Activated CD8-positive, alpha-beta memory T cell treated with anti-CD3 and anti-CD28 coated beads for 48 hours (primary cell): Measurements from ENCODE around the gene RPAP3.
A peak's percentile ranks its signal among the peaks of the same experiment; 100 is the strongest.

ENCODE experiments used
- DNase-seq, 3 experiments: peaks; one replicate each; pipeline ENCODE4 v3.0.0-alpha.2; 2020; ENCODE audit warnings: low read depth in 2 of 3, low spot score in 2 of 3

The RPAP3 gene

DNA sequence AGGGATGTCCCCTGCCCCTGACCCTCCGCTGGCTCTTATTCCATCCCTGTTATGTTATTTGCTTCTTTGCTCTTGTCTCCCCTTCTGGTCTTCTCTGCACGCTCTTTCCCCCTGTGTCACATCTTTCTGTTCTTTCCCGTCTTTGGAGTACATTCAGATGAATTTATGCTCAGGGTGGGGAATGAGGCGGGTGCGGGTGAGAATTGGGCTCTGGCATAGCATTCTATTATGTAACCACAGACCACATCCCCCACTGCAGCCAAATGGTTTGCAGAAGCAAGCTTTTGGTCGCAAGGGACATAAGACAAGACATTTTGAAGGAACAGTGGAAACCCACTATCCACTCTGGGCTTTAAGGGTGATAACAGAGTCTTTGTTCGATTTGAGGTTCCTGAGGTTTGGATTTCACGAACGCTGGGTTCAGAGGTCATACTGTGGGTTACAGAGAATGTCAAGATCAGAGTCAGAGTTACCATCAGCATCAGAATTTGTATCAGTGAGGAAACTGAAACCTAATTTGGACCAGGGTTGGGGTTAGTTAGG is 15.7 kb upstream of the RPAP3 start:
- no peak for DNase-seq

DNA sequence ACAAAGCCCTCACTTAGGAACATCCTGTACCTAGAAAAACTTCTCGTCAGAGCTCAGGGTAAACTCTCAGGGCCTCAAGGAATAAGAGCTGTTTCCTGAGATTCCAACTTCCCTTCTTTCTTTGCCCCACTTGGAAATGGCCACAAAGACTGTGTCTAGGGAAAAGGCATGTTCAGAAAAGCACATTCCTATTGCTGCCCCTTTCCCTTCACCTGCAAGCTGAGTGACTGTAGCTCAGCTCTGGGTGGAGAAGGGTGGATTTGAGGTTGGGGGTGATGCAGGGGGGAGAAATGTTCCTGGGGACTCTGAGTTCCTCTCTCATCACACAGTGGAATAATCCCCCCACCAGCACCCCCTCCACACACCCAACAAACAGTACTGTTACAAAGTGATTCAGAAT is 12.7 kb upstream of the RPAP3 start:
- DNase-seq: no peak

DNA sequence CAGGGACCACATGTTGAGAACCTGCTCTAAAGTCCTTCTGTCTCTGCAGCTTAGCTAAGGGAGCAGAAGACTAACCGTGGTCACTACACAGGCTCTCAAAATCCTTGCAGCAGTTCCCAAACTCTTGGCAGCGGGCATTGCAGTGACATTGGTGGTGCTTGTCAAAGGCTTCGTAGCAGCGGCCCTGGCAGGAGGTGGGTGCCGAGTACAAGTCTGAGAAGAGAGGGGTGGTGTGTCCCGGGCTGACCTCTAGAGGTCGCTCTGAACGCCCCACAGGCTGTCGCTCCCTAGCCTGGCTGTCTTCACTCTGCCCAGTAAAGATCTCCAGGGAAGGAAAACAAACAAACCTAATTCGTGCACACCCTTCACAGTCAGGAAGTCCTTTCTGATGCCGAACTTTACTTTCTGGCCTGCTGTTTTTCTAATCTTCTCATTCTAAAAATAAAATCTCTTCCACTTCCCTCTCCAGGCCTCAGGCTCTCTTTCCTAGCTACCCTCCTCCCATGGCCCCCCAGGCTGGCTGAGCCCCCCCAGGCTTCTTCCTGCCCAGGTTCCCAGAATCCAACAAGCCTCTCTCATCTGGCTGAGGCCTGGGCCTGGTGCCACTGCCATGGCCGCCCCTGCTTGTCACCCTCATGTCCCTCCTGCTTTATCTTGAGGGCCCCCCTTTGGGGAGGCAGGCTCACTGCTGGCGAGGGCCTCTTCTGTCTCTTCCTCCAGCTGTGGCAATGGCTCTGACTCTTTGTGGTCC is 11.8 kb upstream of the RPAP3 start:
- DNase-seq: no peak

DNA sequence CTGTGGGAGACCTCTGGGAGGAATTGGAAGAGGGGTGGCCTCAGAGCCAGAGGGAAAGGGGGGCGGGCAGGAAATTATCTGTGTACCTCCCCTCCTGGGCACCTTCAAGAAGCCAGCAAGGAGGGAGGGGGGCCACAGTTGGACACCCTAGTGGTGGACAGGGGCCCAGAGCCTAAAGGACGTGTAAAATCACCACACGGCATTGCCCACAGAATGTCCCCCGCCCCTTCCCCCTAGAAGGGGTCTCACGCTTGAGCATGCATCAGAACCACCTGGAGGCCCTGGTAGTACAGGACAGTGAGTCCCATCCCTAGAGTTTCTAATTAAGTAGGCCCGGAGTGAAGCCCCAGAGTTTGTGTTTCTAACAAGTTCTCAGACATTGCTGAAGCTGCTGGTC is 11.2 kb upstream of the RPAP3 start:
- DNase-seq: no peak

- no peak for DNase-seq
Observed at GRCh38 chr12:47715877-47716548, 10.2 kb upstream of the RPAP3 start.

- peak; percentile 32 to 48 (median 48) for DNase-seq
Observed at GRCh38 chr12:47715393-47715876, 9.6 kb upstream of the RPAP3 start.

- no peak for DNase-seq
Observed at GRCh38 chr12:47714826-47715386, 9.1 kb upstream of the RPAP3 start.

DNA sequence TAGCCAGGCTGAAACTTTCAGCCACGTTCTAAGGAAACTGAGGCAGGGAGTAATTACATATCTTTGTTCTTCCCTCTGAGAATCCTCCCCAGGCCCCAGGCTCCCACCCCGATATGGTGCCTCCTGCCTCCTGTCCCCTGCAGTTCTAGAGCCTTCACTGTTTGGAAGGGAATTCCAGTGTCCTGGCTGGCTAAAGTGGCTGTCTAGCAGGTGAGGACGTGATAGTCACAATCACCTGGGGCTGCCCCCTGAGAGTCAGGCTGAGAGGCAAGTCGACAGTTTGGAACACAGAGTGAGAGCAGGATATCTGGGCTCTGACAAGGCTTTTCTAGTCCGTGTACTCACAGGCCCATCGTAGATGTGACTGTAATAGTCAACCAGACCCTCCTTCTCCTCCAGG is 6.3 kb upstream of the RPAP3 start:
- DNase-seq: no peak

GRCh38 chr12:47711448-47711847 is 5.6 kb upstream of the RPAP3 start:
- DNase-seq: no peak

DNA sequence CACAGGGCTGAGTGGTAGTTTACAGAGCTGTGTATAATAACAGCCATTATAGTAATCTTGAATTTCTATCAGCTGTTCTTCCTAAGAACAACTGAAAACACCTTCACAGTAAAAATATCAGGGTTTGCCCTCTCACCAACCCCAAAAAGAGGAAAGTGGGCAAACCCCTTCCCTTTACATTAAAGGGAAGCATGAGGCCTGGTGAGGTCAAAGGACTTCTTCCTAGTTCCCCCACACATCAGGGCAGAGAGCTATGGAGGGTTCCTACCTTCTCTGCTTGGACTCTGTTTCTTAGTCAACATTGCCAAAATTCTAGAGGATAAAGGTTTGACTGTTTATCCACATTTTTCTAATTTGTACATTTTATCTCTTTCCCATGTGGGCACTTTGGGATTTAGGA is 4.4 kb upstream of the RPAP3 start:
- no peak for DNase-seq

DNA sequence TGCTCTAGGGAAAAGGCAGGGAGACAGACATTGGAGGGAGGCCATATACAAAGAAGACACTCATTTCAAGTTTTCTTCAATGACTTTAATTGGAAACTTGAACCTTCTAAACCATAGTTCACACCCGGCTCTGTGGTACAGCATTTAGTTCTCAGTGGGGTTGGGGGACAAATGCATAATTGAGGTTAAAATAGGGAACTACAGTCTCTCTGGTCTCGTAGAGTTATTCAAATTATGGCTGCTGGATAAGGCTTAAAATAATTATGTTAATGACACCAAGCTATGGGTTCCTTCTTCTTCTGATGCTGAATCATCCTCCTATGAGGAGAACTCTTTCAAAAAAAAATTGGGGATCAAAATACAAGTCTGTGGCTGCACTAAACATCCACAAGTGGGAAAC is 3.8 kb upstream of the RPAP3 start:
- no peak for DNase-seq

GRCh38 chr12:47709237-47709636 is 3.4 kb upstream of the RPAP3 start:
- DNase-seq: no peak

DNA sequence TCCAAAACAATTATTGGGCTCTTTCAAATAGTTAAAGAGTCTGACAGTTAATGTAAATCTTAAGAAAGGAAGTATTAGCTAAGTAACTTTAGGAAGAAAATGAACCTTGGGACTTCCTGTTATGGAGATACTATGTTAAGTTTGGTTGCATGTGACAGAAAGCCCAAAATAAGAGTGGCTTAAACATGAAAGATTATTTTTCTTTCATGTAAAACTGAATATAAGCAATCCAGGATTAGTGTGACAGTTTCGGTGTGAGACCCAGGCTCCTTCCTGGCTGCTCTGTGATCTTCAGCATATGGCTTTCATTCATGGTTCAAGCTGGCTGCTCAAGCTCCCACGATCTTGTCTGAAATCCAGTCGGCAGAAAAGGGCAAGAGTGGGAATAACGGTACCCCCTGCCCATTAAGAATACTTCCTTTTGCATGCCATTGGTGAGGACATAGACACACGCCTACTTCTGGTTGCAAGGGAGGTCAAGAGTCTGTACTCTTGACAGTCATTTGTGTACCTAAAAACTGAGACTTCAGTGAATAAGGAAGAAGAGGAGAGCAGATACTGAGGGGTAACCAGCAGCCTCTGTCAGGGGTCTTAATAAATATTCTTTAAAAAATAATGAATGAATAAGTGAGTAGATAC is 2.2 kb upstream of the RPAP3 start:
- DNase-seq: no peak

DNA sequence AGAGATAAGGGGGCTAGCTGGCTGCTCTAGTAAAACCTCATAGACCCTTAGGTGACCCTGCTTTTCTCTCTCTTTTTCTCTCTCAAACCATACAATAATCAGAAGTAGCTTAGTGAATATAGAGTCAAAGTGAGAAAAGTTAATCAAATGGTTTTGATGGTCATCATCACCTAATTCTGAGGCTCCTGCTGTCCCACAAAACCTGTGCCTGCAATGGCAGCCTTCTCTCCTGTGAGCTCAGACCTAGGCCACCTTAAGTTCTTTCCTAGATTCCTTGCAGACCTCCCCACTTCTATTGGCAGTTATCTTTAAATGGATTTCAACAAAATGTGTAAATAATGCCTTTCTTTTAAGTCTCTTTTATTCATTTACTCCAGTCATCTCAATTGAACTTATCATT is 1.5 kb upstream of the RPAP3 start:
- no peak for DNase-seq

GRCh38 chr12:47705229-47705565 is 633 bp downstream of the RPAP3 start:
- DNase-seq: no peak

GRCh38 chr12:47704719-47705118 is 1.1 kb downstream of the RPAP3 start:
- DNase-seq: no peak

DNA sequence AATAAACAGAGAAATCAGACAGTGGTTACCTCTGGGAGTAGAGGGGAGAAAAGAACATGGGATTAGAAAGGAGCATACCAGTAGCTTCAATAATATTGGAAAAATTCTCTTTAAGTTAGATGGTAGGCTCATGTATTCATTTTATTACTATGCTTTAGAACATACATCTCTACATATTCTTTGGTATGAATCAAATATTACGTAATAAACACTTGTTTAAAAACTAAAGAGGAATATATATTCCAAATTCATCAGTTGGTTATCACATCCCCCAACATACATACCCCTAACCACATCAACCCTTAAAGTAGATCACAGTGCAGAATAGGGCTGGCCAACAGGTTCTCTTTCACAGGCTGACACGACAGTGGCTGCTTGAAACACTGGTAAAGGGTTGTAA is 5.6 kb downstream of the RPAP3 start:
- DNase-seq: no peak

- DNase-seq: no peak
Observed at GRCh38 chr12:47698631-47699030, 7.2 kb downstream of the RPAP3 start.

DNA sequence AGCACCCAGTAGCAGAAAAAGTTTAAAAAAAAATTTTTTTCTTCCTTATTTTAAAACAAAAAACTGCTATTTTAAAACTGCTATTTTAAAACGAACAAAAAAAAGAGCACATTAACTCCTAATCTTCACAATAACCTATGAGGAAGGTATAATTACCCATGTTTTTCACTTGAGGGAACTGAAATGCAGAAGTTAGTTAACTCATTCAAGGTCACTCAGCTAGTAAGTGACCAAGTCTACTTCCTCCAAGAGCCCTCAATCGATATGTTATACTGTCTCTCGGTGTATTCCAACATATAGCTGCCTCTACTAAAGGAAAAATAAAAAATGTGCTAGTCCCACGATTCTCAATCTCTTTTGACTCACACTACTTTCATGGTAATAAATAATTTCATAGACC is 7.8 kb downstream of the RPAP3 start:
- DNase-seq: no peak

DNA sequence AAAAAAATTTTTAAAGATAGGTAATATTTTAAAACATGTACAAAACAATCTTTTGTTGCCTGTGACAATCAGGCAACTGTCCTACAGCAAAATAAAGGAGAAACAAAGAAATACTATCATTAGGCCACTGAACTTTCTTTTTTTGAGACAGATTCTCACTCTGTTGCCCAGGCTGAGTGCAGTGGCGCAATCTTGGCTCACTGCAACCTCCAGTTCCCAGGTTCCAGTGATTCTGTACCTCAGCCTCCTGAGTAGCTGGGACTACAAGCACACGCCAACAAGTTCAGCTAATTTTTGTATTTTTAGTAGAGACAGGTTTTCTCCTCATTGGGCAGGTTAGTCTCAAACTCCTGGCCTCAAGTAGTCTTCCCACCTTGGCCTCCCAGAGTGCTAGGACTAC is 16.6 kb downstream of the RPAP3 start:
- no peak for DNase-seq

- DNase-seq: no peak
Observed at GRCh38 chr12:47687636-47688035, 18.2 kb downstream of the RPAP3 start.
